CD4-positive, alpha-beta T cell treated with Interleukin-1 beta for 1 hour (primary cell): ENCODE data around the gene HEBP2.
A peak's percentile ranks its signal among the peaks of the same experiment; 100 is the strongest.
"Not testable (repeated sequence)": the region's sequence is repeated elsewhere in the genome, so short reads cannot be mapped to it uniquely, and the experiment has no call there.

Source experiments
- DNase-seq, 2 donors: peaks; one replicate each; pipeline ENCODE4 v3.0.0-alpha.2; 2020 to 2022

Gene HEBP2, protein sequence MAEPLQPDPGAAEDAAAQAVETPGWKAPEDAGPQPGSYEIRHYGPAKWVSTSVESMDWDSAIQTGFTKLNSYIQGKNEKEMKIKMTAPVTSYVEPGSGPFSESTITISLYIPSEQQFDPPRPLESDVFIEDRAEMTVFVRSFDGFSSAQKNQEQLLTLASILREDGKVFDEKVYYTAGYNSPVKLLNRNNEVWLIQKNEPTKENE

DNA sequence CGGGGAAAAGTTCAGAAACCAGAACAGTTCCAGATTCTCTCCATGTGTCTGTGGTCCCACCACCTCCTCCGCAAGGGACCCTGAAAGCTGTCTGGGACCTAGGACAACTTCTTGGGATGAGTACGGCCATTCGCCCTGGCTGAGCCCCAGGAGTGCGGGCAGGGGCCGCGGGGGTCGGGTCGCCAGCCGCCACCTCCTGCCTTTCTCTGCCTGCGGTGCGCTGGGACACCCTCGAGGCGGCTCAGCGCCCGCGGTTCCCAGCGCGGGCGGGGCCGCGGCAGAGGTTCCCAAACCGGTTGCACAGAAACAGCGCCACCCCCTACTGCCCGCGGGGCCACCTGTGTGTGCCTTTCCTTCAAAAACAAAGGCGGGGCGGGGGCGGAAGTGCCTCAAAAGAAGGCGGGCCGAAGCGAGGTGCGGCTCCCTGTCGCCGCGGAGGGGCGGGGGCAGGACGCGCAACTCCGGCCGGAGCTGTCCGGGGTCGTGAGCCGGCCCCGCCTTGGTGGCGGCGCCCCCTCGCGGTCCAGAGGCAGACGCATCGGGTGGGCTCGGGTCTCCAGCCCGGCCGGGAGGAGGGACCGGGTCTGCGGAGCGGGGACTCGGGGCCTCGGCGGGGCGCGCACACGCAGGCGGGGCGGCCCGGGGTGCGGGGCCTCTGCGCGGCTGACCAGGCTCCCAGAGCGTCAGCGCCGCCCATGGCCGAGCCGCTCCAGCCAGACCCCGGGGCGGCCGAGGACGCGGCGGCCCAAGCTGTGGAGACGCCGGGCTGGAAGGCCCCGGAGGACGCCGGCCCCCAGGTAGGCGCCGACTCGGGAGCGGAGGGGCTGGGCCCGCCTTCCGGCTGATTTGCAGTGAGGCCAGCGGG is at the start of gene HEBP2:
Gene HEBP2, plus strand, starts transcription at position 423 of the 865 bp plus-strand sequence. Its CDS starts 273 bp downstream, at position 696.
- DNase-seq: peak; percentile 92 to 93

DNA sequence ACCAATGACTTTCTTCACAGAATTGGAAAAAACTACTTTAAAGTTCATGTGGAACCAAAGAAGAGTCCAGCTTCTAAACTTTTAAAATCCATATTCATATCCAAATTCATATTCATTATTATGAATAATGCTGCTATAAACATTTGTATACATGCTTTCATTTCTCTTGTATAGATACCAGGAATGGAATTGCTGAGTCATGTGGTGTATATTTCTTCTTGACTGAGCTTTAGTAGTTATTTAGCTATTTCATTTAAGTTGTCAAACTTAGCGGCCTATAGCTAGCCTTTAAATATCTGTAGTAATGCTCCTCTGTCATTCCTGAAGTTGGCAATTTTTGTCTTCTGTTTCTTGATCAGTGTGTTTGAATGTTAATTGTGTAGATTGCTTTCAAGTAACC is 46.1 kb upstream of the HEBP2 start:
- no peak for DNase-seq

DNA sequence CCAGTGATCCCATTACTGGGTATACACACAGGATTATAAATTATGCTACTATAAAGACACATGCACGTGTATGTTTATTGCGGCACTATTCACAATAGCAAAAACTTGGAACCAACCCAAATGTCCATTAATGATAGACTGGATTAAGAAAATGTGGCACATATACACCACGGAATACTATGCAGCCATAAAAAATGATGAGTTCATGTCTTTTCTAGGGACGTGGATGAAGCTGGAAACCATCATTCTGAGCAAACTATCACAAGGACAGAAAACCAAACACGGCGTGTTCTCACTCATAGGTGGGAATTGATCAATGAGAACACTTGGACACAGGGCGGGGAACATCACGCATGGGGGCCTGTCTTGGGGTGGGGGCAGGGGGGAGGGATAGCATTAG is 35.3 kb upstream of the HEBP2 start:
- not testable (repeated sequence) for DNase-seq

DNA sequence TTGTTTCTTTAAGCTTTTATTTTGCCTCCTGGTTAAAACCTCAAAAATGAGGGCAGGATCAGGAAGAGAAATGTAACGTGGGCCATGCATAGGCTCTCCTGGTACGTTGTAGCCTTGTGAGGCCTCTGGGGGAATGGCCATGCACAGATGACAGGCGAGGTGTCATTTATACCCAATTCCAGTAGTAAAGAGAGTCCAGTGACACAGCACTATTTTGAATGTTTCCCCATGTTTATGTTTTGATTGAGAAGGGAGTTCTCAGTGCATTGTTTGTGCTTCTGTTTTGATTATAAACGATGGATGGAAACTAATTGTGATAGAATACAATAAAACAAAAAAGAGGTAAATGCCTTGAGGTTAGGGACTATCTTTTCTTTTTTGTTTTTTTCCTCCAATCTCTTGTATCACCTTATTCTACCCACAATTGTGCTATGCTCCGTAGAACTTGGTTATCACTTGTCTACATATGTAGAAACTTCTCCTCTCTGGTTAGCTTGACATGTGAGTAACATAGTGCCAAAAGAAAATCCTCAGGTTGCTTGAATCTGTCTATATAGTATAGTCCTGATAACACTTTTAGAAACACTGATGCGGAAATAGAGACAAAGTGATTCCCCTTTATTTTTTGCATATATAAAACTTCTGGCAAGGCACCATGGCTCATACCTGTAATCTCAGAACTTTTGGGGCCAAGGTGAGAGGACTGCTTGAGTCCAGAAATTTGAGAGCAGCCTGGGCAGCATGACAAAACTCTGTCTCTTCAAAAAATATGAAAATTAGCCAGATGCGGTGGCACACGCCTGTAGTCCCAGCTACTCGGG is 33.2 kb upstream of the HEBP2 start:
- no peak for DNase-seq

DNA sequence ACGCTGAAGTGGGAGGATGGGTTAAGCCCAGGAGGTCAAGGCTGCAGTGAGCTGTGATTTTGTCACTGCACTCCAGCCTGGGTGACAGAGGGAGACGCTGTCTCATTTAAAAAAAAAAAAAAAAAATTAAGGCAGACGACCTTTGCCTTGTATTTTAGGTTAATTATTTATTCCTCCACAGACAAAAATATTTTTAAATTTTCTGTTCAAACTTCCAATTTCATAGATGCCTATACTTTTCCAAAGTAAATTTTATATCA is 32.6 kb upstream of the HEBP2 start:
- no peak for DNase-seq

DNA sequence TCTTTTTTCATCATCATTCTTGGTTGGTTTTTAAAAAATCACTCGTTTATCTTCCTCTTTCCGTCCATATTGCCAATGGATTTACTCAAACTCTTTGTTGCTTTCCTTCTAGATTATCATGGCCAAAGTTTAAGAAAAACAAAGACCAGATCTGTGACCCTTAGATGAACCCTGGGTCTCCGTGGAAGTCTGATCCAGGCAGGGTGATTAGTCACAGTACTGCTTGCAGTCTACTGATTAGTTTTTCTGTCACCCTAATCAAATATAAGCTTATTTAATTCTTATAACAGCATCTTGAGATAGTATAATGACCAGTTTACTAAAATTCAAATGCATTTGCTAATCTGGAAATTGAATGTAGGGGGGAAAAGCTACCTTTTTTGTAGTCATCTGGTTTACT is 32.3 kb upstream of the HEBP2 start:
- DNase-seq: no peak

DNA sequence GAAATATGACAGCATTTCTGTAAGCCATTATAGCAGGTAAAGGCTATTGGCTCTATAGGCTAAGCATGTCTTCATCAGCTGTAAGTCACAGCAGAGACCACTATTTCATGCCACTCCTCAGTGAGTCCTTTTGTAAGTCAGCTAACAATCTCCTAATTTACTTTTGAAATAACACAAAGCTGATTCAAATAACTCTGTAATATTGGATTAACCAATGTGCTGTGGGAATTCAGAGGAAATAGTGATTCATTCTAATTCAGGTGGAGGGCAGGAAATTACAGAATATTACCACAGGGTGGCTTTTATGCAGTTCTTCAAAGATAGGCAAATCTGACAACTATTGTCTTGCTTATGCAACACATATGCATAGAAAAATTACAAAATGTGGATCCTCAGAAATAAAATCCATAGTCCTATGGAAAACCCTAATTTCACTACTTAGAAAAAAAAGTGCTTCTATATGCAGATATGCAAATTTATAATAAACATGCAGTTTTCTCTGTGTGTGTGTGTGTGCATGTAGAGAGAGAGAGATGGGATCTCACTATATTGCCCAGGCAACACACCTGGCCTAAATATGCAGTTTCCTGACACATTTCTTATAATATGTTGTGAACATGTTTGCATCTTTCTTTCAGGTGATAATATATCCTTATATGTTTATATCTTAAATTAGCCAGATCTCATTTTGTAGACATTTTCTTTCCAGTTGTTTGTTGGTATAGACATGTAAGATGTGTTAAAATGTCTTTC is 31.1 kb upstream of the HEBP2 start:
- DNase-seq: peak in 1 of 2 donors; percentile 6

DNA sequence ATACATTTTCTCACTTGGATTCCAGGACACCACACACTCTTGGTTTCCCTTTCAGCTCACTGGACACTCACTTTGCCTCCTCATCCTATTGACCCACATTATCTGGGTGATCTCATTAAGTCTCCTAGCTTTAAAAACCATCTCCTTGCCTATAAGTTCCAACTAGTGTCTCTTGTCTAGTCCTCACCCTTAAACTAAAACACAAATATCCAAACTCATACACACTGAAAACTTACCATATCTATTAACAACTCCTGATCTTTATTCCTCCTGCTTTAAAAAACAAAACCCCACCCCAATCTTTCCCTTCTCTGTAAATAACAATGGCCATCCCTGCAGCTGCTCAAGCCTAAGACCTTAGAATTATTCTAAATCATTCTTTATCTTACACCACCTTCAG is 29.8 kb upstream of the HEBP2 start:
- no peak for DNase-seq

DNA sequence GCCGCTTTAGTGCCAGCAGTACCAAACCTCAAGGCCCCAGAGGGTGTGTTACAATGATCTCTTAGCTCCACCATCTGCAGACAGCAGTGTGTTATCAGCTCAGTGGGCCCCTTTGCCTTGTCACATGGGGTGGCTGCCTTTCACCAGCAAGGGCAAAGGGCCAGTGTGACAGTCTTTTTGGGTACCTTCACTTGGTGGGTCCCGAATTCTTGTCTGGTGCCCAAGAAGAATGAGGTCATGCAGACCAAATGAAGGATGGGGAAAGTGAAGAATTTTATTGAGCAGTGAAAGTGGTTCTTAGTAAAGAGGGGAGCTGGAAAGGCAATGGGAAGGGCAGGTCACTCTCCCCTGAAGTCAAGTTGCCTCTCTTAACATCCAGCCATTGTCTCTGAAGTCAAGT is 29.2 kb upstream of the HEBP2 start:
- DNase-seq: no peak

DNA sequence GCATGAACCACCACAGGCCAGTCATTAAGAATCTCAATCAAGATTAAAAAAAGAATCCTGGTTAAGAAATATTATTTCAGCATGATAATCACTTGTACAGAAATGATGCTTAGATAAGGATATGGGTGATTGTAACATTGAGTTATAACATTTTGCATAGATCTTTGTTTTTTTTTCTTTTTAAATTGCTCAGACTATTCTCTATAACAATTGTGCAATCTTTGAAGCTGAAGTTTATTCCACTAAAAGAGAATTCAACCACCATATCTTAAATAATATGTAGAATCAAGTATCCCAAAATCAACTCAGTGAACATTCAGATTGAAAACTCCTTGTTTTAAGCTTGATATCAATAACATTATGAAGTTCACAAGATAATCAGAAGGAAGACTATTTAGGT is 27.0 kb upstream of the HEBP2 start:
- DNase-seq: no peak

DNA sequence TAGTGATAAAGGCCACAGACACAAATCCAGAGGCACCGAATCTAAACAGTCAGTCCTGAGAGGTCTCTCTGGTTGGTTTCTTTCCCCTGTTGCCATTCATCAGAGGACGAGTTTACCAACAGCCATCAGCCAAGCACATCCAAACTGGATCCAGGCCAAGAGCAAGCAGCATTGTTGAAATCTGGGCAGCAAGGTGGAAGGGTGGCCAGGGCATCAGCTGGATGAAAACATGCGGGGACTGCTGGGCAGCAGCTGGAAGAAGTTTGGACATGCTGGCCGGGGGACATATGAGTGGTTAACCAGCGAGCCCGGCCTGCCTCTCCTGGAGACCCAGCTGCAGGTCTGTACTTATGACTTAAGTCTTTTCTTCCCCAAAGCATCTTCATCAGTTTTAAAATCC is 26.2 kb upstream of the HEBP2 start, which contains the start of gene SMIM28:
Gene SMIM28, plus strand, starts transcription at position 62 of the 400 bp plus-strand sequence. Its CDS starts 168 bp downstream, at position 230.
- no peak for DNase-seq

DNA sequence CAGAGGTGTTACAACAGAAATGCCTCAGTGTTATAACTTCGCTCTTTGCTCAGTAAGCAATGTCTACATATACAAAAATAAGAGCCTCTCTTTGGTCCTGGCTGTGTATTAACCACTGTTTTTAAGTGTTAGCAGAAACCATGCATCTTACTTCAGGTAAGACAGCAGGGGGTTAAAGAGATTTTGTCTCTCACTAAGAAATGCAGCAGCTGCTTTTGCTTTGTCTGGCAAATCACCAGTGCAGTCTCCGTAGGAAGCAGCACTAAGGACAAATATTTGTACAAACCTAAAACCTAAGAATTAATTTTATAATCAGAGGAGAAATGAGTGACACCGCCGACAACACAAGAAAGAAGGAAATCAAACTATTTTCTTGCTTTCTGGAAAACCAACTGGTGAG is 25.6 kb upstream of the HEBP2 start:
- no peak for DNase-seq

DNA sequence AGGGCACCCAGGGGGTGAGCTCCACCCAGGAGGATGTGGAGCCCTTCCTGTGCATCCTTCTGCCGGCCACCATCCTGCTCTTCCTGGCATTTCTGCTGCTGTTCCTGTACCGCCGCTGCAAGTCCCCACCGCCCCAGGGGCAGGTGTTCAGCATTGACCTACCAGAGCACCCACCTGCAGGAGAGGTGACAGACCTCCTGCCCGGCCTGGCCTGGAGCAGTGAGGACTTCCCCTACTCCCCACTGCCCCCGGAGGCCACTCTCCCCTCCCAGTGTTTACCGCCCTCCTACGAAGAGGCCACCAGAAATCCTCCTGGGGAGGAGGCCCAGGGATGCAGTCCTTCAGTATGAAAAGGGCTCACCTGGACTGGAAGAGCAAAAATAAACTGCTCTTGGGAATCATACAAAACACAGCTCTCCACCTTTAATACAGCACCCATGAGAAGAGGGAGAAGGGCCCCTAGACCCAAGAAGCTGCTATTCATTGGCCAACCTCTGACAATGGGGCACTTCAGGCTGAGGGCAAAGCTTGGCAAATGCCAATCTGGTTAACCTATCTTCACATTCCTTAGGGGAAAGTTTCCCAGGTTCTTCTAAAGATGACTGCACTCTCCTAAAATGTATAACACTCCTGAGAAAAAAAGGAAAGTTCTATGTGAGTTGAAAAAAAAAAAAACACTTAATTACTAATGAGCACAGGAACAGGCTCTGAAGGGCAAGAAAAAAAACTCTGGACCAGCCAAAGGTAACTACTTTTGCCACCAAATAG is 21.3 kb upstream of the HEBP2 start:
- DNase-seq: no peak

DNA sequence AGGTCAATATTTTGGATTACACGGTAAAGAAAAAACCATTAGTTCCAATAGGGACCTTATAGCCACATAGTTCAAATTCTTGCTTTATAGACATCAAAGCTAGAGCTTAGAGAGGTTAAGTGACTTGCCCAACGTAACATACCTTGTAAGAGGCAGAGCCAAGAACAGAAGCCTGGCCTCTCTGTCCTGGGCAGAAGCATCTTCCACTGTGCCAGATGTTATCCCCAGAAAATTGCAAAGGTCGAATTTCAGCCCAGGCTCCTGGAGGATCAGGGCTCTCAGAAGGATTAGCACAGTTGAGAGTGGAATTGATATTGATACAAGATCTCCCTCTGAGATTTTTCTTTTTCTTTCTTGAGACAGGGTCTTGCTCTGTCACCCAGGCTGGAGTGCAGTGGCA is 20.2 kb upstream of the HEBP2 start:
- DNase-seq: no peak

DNA sequence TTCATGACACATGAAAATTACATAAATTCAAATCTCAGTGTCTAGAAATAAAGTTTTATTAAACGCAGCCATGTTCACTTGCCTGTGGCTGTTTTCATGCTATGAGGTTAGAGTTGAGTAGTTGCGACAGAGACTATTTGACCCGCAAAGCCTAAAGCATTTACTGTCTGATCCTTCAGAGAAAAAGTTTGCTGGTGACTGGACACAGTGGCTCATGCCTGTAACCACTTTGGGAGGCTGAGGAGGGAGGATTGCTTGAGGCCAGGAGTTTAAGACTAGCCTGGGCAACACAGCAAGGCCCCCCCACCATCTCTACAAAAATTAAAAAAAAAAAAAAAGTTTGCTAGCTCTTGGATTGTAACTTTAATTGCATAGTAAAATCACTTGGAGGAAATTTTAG is 17.1 kb upstream of the HEBP2 start:
- DNase-seq: no peak

DNA sequence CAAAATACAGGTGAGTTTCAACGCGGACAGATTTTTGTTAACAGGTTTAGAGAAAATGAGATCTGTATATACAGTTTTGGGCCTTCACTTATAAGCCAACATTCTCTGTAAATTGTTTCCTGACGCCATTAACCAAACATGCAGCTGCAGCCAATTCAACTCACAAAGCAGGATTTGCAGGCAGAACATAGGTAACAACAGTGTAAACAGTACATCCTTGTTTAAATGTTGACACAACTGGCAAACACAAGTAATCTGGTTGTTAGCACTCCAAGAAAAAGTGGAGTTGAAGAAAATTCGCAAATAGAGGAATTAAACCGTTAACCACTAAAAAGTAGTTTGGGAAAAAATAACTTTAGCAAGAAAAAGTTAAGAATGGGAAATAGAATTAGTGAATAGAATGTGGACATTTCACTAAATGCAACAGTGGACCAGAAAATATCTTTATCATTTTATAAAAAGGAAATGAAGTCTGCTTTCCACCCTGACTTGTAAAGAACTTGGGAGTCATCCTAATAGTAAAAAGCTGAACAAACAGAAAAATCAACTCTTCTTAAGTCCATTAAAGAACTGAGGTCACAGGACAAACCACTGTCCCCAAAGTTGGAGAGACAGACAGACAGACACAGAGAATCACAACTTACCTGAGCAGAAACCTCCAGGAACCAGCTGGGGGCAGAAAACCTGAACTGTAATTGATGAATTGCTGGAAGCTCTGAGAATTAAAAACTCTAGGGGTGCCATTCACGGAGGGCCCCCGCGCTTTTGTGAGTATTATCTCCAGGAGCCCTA is 16.2 kb upstream of the HEBP2 start:
- DNase-seq: no peak

DNA sequence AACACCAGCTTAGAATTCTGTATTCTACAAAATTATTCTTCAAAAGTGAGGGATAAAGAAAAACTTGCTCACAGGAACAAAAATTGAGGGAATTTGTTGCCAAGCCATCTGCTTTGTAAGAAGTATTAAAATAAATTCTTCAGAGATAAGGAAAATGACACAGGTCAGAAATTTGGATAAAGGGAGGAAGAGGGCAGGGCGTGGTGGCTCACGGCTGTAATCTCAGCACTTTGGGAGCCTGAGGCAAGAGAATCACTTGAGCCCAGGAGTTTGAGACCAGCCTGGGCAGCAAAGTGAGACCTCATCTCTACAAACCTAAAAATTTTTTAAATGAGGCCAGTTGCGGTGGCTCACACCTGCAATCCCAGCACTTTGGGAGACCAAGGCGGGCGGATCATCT is 14.5 kb upstream of the HEBP2 start:
- DNase-seq: no peak

DNA sequence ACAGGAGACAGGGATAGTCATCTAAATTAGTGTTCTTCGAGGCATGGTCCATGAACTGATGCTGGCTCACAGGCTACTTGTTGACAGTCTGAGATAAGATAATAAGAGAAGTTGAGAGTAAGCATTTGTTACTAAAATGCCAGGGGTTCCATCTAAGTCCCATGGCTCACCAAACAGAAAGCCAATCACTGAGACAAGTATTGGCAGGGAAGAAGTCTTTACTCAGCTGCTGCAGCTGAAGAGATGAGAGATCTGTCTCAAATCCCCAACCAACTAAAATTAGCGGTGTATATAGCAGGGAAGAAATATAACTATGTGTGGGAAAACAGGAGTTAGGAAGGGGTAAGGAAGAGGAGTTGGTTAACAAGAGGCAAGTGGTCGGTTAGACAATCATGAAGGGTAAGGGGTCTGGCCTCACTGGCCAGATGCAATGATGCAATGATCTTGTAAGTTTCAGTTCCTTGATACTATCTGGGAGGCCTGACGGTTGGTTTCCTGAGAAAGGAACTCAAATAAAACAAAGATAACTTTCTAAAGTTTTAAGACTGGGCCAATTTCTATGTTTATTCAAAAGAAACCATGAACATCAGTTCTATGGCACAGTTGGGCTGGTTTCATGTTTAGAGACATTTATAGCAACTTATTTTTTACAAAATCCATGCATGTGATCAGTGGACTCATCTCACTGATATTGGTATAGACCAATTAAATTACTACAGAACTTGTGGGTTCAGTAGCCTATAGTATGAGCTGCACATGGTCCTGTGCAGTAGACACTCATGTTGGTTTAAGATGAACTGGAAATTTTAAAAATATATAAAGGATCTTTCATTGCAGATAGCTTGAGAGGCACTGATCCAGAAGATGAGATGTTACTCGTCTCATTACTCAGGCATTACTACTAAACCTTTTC is 9.9 kb upstream of the HEBP2 start:
- DNase-seq: no peak

DNA sequence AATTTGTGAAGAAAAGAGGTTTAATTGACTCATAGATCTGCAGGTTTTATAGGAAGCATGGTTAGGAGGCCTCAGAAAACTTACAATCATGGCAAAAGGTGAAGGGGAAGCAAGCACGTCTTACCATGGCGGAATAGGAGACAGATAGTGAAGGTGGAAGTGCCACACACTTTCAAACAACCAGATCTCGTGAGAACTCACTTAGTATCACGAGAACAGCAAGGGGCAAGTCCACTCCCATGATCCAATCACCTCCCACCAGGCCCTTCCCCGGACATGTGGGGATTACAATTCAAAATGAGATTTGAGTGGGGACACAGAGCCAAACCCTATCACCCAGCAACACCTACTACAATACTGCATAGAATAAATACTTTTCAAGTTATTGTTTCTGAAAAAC is 7.3 kb upstream of the HEBP2 start:
- DNase-seq: no peak
